ENCODE measurements around the gene MCTP1.

Gene MCTP1

DNA sequence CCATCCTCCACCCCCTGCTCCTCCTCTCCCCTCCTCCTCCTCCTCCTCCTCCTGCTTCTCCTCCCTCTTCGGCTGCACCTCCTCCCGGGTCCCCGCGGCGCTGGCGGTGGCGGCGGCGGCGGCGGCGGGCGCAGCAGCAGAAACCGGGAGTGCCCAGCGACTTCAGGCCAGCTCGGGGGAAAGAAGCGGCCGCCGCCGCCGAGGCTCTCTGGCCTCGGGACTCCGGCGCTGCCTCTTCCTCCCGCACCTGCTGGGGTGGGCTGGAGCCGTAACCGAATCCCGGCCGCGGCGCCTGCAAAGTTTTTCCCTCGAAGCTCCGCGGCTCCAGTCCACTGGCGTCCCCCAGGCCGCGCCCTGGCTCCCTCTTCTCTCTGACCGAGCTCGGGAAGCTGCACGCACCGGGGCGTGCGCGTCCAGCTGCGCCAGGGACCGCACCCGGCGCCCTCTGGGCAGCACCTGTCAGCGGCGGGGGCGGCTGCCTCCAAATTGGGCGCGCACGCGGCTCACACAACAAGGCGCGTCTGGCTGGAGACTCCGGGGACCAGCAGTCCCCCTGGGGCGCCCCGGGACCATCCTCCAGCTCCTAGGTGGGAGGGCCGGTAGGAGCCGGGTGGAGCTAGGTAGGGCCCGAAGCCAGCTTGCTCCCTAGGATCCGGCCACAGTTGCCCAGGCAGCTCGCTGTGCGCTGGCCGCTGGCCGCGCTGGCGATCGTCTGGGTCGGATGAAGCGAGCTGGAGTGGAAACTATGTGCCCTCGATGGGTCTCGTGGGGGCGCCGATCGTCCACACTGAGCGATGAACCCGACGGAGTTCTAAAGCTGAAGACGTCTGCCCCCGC, at the start of gene MCTP1:
Gene MCTP1, minus strand, starts transcription at position 523 of the 837 bp plus-strand sequence.
- DNase-seq (ENCODE audit: low read depth), result no peak

DNA sequence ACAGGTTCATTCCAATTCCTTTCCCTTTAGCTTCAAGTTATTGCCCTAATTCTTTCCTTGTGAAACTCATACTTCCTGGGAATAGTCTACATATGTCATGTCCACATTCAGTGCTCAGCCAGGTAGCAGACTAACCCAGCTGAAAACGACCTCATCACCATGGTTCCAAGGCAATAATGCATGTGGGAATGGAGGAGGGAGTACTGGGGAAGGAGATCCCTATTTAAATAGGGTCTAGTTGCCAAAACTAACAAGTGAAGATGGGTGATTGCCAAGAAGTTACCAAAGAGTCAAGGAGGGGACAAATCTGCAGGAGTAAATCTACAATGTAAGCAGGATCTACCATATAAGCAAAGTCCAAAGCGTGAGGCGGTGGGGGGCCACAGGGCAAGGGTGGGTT, 47.3 kb upstream of the MCTP1 start:
- no peak for DNase-seq (ENCODE audit: low read depth)

DNA sequence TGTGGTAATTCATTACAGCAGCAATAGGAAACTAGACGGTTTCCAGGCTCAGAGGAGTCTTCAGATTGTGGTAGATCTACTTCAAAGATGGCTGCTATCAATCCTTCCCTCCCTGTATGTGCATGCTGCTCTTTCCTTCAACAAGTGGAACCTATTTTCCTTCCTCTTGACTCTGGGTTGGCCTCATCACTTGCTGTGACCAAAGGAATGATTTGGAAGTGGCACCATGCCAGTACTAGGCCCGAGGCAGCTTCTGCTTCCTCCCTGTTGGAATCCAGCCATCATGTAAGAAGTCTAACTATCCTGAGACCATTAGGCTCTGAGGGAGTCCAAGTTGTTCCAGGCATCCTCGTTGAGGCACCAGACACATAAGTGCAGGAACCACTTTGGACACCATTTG, 46.5 kb upstream of the MCTP1 start:
- no peak for DNase-seq (ENCODE audit: low read depth)

DNA sequence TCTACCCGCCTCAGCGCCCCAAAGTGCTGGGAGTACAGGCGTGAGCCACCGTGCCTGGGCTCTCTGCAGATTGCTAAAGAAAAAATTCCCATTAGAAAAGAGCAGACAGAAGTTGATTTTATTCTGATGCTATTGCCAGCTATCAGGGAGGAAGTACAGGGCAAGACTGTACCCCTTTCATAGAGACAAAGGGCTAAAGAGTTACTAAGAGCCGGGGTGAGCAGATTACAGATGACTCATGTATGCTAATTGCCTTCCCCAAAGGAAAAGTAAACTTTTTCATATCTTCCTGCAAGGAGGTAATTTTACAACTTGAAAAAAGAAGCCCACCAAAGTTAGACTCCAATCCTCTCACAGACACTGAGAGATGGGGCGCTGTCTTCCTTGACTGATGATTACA, 42.3 kb upstream of the MCTP1 start:
- DNase-seq (ENCODE audit: low read depth), result no peak

DNA sequence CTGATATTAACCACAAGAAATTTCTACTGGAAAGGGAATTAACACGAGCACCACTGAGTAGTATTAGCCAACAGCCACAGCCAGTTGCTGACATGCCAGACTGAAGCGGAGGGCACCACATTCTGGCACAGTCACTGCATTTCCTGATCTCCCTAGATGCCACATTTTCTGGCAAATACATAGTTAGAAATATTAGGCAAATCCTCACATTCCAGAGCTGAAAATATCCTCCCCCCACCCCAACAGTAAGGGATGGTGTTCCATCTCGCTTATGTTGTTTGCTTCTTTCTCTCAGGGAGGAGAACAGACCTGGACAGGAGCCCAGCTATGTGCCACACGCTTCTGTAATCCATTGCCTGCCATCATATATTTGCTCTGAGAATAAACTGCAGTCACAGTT, 32.8 kb upstream of the MCTP1 start:
- no peak for DNase-seq (ENCODE audit: low read depth)

DNA sequence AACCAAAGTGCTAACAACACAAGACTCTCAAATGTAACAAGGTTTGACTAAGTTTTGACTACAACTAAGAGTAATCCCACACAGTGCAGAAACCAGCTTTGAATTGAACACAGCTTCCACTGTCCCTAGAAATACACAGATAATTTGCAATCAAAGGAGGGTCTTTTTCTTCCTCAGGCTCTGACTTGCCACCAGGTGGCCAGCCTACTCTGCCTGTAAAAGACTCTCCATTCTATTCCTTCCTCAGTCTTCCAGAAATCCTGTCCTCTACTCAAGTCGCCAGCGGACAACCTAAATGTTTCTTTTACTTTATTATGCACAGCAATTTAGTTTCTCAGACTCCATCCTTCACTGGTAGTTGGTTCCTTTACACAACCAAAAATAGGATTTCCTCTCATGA, 32.2 kb upstream of the MCTP1 start:
- no peak for DNase-seq (ENCODE audit: low read depth)

DNA sequence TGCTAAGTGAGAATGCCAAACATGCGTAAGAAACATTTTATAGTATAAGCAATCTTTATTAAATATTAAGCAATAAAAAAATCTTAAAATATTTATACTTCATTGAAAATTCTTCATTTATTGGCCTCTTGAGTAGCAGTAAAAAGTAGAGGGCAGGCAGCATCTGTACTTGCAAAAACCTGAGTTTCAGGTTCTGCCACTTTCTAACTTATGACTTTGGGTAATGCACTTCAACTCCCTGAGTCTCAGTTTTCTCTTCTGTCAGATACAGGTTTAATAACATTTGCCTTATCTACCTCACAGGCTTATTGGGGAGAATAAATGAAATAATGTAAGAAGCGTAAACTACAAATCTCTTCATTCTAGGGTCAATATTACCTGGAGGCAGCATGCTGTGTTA, 19.8 kb upstream of the MCTP1 start:
- no peak for DNase-seq (ENCODE audit: low read depth)

DNA sequence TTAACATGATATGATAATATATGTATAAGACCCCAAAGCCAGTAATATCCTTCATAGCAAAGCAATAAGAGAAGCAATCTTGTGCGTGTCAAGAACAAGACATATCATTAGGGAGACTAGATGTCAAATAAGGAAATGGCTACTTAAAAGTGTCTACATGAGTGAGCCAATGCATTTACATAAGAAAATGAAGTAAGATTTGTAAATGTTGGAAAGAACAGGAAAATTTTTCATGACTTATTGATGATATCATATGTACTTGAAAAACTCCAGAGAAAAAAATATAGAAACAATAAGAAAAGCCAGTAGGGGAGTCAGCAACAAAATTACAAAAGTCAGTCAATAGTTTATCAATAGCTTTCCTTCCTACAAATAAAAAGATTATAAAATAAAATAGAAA, 13.8 kb upstream of the MCTP1 start:
- no peak for DNase-seq (ENCODE audit: low read depth)

DNA sequence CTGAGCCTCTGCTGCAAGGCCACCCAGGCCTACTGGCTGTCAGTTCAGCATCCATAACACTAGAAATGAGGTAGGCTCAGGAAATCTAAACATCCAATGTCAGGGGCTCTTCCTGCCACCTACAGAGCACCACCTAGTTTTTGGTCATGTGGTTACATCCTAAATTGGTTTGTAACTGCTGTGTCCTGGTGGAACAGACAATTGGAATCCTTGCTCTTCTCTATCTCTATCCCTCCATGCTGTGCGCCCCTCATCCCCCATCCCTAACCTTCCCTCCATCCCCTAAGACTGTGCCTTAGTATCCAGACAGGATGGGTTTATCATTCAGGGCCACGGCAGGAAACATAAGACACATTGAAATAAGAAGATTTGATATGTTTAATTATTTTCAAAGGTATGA, 11.4 kb upstream of the MCTP1 start:
- DNase-seq (ENCODE audit: low read depth), result no peak

DNA sequence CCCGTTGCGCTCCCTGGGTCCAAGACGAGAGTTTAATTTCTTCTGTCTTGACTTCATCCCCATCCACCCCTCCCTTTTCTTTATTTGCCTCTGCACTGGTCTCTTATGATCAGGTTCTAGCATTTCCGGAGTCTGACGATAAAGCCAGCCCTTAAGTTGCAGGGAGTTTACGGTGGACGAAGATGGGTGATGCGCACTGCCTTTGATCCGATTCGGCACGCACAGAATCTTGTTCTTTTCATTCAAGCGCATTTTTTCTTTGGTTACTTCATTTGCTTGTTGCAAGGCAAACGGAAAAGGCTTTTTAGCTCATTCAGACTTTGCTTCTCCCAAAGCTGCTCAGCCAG, 488 bp upstream of the MCTP1 start:
- DNase-seq (ENCODE audit: low read depth), result no peak

DNA sequence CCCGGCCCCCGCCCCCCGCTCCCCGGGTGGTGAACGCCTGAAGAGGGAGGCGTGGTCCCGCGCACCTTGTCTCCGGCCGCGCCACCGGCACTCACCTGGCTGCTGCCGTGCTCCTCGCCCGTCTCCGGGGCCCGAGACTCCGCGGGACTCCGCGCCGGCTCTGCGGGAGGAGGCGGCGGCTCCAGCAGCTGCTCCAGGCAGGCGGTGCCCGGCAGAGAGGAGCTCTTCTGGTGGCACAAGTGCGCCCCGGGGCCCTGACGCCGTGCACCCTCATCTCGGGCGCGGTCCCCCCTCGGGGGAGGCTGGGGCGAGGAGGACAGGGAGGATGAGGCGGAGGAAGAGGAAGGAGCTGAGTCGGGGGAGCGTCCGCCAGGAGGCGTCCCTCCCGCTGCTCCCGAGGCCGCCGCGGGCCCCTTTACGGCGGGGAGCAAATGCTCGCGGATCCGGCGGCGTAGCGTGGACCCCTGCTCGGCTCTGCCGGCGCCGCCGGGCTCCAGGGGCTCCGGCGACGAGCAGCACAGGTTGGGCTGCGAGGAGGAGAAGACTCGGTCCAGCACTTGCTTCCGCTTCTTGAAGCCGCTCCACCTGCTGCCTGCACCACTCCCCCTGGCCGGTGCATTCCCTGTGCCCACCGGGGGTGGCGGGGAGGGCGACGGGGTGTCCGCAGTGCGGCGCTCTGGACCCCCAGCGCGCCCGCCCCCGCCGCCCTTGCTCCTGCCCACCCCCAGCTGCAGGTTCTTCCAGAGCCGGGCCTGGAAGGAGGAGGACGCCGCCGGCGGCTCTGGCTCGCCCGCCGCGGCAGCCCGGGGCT, 928 bp downstream of the MCTP1 start:
- no peak for DNase-seq (ENCODE audit: low read depth)

DNA sequence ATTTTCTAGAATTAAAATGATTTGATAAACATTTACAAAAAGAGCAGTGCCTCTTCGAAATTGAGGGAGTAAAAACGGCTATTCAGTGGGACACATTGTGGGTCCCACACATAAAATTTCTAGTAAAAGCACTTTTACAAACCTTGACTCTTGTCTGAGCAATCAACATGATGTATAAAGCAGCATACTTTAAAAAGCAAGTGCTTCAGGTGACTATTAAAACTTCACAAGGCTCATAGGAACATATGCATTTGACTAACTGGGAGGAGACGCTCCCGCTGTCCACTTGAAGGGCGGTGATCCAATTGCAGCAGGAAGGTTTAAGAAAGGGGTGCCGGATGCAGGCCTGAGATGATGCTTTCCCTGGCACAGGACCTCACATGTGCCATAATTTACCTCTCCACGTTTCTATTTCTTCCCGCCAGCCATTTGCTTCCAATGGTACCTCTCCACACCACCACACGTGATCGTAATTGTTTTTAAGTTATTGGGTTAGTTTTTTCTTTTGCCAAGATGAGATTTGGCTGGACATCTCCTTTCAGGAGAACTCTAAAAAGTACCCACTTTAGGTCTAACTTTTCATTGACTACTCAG, 1.8 kb downstream of the MCTP1 start:
- no peak for DNase-seq (ENCODE audit: low read depth)

DNA sequence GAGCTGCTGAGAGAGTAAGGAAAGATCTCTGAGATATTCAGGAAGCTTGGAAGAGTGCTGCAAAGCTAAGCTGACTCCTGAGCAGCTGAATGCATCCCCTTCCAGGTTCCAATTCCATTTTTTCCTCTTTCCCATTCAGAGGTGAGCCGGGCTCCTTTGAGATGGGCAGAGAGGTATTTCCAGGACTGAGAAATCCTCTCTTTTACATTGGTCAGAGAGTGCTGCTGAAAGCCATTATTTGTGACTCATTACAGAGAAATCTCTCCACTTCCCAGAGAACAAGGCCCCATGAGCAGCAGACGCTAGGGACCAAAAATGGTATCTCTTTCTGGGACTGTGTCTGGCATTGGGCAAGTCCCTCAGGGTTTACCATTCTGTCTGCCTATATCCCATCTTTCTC, 3.7 kb downstream of the MCTP1 start:
- no peak for DNase-seq (ENCODE audit: low read depth)

DNA sequence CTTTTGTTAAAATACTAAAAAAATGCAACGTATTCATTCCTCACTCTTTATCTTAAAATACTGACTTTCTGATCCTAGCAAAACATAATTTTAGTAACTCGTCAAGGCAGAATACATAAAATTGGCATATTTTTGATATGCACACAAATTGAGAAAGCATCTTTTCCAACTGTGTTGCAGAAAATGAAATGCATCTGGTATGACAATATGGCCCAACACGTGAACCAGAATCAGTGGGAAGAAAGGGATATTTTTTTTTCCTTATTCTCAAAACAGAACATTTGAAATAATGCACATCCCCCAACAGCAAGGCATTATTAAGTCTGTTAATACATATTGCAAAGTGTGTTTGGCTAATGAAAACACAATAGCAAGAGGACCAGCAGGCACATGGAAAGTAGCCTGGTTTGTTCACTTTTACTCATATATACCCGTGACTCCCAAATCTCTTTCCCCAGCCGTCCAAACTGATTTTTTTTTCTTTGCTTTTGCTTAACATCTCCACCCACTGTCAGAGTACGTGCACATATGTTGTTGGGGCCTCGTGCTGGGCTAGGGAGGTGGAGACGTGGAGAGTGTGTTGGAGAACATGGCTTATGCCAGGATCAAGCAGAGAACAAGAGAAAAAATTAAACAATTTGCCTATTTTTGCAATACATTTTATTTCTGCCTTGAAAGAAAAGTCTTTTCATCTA, 4.3 kb downstream of the MCTP1 start:
- DNase-seq (ENCODE audit: low read depth), result no peak

DNA sequence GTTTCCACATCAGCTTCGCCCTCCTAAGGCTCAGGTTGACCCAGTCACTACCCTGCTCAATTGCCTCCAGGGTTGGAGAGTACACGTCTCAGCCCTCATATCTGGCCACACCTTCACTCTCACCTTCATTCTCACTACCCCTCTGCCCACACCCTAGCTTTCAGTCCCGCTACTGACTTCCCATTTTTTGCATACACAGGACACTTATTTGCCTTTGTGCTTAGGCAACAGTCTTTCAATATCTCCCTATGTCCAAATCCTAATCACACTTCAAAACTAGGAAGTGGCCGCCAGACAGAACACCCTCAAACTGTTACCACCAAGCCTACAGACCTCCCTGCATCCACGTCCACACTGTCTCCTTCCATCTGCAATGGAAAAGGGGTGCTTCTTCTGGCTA, 10.9 kb downstream of the MCTP1 start:
- DNase-seq (ENCODE audit: low read depth), result no peak

DNA sequence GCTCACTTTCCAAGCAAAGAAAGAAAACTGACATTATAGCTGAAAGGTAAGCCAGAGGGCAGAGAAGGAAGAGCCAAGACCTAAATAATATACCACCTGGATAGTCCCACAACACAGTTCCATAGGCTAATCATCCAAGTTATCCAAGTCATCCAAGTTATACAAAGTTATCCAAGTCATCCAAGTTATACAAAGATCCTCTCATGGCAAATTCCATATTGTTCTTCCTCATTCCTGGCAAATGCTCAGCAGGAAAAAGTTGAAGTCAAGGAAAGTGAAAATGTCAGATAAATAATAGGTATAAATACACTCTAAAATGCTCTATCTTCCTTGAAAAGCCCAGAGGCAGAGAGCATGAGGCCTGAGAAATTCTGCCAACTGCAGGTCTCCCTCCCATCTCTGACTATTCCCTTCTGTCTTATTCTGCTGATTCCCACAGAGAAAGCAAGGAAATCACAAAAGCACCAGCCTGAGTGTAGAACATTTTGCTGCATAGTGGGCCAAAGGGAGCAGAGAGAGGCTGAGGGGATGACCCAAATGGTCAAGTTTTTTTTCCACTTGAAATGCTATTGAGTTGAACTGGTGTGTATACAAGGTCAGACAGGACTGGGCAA, 12.5 kb downstream of the MCTP1 start:
- DNase-seq (ENCODE audit: low read depth), result no peak

DNA sequence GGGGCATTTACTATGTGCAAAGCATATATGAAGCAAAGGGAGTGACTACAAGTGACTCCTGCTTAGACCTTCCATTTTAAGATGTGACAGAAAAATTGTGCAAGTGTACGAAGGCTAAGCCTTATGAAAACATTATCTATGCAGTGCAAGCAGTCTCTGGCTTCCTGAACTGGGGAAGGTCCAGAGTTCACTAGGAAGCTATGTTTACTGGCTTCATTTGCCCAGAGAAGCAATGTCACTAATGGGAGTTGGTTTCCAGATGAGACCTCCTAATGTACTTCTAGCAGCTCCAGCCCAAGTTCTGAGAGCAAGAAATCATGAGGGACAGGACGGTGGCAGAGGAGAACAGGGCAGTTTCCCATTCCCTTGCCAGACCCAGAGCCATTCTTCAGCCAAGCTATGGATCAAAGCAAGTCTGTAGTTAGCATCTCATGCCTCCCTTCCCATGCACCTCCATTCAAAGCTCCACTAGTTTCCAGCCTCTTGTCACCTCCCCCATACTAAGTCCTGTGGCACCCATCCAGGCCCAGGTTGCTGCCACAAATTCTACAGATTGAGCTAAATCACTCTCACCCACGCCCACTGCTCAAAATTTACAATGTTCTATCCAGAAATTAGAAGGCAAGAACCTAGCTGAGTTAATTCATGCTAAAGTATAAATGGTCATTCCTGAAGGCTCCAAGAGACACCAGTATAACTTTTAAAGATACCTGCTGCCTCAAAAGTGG, 21.8 kb downstream of the MCTP1 start:
- DNase-seq (ENCODE audit: low read depth), result no peak

DNA sequence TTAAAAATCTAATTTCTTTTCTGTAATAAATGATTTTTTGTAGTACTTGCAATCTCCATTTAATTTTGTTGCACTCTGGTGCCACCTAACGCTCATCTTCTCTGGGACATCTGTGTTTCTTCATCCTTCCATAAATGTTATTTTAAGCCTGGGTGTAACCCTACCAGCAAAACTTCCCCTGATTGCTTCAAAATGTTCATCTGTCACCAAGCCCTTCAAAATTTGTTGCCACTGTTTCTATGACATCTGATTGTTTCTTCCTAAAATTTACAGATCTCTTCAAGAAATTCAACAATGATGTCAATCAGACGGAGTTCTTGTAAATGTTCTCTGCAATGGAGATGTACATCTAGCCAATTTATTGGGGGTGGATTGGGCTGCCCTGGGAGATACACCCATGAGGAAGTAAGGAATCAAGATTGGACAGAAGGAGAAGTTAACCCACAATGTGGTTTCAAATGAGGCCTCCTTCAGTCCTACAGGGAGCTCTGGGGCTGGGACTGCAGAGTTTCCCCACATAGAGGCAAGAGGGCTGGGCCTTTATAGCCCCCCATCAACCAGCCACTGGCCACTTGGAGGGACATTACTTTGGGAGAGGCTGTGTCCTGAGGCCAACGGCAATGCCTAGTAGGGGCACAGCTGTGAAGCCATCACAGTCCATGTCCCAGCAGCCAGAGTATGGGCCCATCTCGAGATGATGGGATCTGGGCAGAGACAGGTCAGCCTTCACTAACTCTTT, 23.3 kb downstream of the MCTP1 start:
- no peak for DNase-seq (ENCODE audit: low read depth)

DNA sequence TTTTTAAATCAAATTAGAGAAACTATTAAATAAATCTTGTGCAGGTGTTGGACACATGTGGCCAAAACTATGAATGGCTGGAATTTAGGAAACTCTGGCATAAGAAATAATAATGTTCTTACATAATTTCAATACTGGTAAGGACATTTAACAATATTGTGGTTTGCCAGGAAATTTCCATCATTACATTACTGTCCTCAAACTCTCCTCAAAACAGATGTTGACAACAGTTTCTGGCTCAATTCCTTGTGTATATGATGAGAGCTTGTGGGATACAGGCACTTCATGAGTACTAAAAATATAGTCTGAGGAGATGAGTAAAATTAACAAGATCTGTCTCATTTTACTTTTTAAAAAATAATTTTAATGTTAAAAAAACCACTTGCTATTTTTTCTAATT, 27.9 kb downstream of the MCTP1 start:
- DNase-seq (ENCODE audit: low read depth), result no peak

DNA sequence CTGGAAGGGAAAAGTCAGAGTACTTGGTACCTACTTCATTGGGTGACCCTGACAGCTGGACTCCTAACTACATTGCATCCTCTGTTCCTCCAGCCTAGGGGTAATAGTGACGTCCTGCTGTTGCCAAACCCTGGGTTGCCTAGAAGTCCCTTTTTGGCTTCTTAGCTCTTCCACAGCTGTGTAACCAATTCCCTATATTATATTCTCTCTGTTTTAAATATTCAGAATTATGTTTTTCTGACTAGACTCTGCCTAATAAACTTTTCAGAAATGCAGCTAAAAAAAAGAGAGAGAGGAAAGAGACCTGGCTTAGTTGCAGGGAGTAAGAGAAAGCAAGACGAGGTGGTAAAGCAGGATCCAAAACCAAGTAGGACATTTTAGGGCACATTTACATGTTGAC, 28.4 kb downstream of the MCTP1 start:
- DNase-seq (ENCODE audit: low read depth), result no peak

DNA sequence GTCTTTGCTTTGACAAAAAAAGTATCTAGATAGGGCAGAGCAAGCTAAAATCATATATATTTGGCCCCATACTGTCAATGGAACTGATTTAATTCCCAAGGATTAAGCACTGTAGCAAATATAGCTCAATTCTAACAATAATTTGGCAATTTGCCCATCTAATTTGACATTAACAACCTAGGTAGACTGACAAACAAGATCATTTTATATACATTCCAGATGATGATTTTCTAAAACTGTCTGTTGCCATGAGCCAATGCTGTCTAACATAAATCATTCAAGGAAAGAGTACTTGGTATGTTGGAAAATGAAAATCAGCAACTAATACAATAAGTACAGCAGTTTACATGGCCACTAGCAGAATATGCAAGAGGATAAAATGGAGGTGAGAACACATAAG, 32.1 kb downstream of the MCTP1 start:
- DNase-seq (ENCODE audit: low read depth), result no peak

Data from activated T-helper 1 cell treated with Interleukin-2 at 50 U/mL for 16 hours (primary cell).